Measurements from ENCODE around the gene ANAPC10.
"Not testable (repeated sequence)": the region's sequence is repeated elsewhere in the genome, so short reads cannot be mapped to it uniquely, and the experiment has no call there.

ANAPC10 gene

GRCh38 chr4:145041378-145041777 is 56.6 kb downstream of the ANAPC10 start:
- TF ChIP-seq CTCF (IDR thresholded peaks at IDR 0.05; ENCODE audit: low read depth, low read length): no peak
- no peak for DNase-seq (ENCODE audit: extremely low read depth, low read depth)

GRCh38 chr4:145035494-145036136 is 62.4 kb downstream of the ANAPC10 start:
- DNase-seq (ENCODE audit: extremely low read depth, low read depth): no peak
- no peak for TF ChIP-seq CTCF (IDR thresholded peaks at IDR 0.05; ENCODE audit: low read depth, low read length)

GRCh38 chr4:145034727-145035211 is 63.2 kb downstream of the ANAPC10 start:
- TF ChIP-seq CTCF (IDR thresholded peaks at IDR 0.05; ENCODE audit: low read depth, low read length): no peak
- DNase-seq (ENCODE audit: extremely low read depth, low read depth): peak; percentile 20

- DNase-seq (ENCODE audit: extremely low read depth, low read depth): no peak
- TF ChIP-seq CTCF (IDR thresholded peaks at IDR 0.05; ENCODE audit: low read depth, low read length): no peak
Observed at GRCh38 chr4:145019346-145019745, 78.7 kb downstream of the ANAPC10 start.

GRCh38 chr4:145014365-145014764 is 83.6 kb downstream of the ANAPC10 start:
- no peak for TF ChIP-seq CTCF (IDR thresholded peaks at IDR 0.05; ENCODE audit: low read depth, low read length)
- DNase-seq (ENCODE audit: extremely low read depth, low read depth): no peak

GRCh38 chr4:145012841-145013240 is 85.2 kb downstream of the ANAPC10 start:
- DNase-seq (ENCODE audit: extremely low read depth, low read depth): no peak
- no peak for TF ChIP-seq CTCF (IDR thresholded peaks at IDR 0.05; ENCODE audit: low read depth, low read length)

- DNase-seq (ENCODE audit: extremely low read depth, low read depth): no peak
- TF ChIP-seq CTCF (IDR thresholded peaks at IDR 0.05; ENCODE audit: low read depth, low read length): no peak
Observed at GRCh38 chr4:145011636-145012035, 86.4 kb downstream of the ANAPC10 start.

GRCh38 chr4:145010315-145010714 is 87.7 kb downstream of the ANAPC10 start:
- not testable (repeated sequence) for DNase-seq (ENCODE audit: extremely low read depth, low read depth)

Data from AG09319 (cell line).